Muscle of back (tissue), 13 donors: ENCODE results near the gene ZSCAN1. TPM values are rescaled to one million over a fixed set of nuclear protein-coding genes. Genes with fewer than 3 reads are reported as not detected.
"Not testable (repeated sequence)": the region's sequence is repeated elsewhere in the genome, so short reads cannot be mapped to it uniquely, and the experiment has no call there.

ENCODE experiments used
- DNase-seq, 3 donors: peaks; one replicate each; pipeline versions ENCODE4 v3.0.0 to v3.0.0-alpha.2; 2013
- long read RNA-seq, 9 donors: transcript quantifications; one replicate each; lab custom pipeline, GENCODE V29; 2026
- polyA plus RNA-seq, 10 donors: library from polyadenylated mRNA; unstranded; fragments of 120-200 nt; gene quantifications; one replicate each; pipeline ENCODE4 v1.2.1, GENCODE V29; 2013; ENCODE audit not compliant: insufficient read length in 10 of 10

ZSCAN1 gene
- 1 to 10 TPM in 4 of 10 donors, under 1 TPM in 6; 0.48 to 1.5 (median 0.91) TPM for polyA plus RNA-seq
- long read RNA-seq, donor 1, result 0 reads
- long read RNA-seq, donor 2, result 0 reads
- long read RNA-seq, donor 3, result 0 reads
- long read RNA-seq, donor 4, result 0 reads
- long read RNA-seq, donor 5, result 0 reads
- long read RNA-seq, donor 6, result 0 reads
- long read RNA-seq, donor 7, result 0 reads
- long read RNA-seq, donor 8, result 0 reads
- long read RNA-seq, donor 9, result 0 reads

GRCh38 chr19:58033741-58034476, at the start of gene ZSCAN1:
TSS of gene ZSCAN1 (plus strand) at chr19:58034025. CDS start at chr19:58037837, 3,812 bp downstream.
- DNase-seq, result peak; percentile 86 to 97 (median 96)

- DNase-seq, result no peak
These were observed 41.0 kb upstream of the ZSCAN1 start for GRCh38 chr19:57992841-57993240.

GRCh38 chr19:58000677-58001076, 33.1 kb upstream of the ZSCAN1 start:
- no peak for DNase-seq

GRCh38 chr19:58001895-58002369, 31.9 kb upstream of the ZSCAN1 start:
- peak in 1 of 3 donors; percentile 18 for DNase-seq

GRCh38 chr19:58002384-58003173, 31.2 kb upstream of the ZSCAN1 start, which contains the start of gene ZNF606:
TSS of gene ZNF606 (minus strand) at chr19:58002820. CDS start at chr19:58001319, 1,501 bp downstream.
- DNase-seq, result peak; percentile 89 to 97 (median 92)

- DNase-seq, result no peak
These were observed 30.5 kb upstream of the ZSCAN1 start for GRCh38 chr19:58003174-58003828.

- no peak for DNase-seq
These were observed 26.5 kb upstream of the ZSCAN1 start for GRCh38 chr19:58007285-58007684.

- not testable (repeated sequence) for DNase-seq
These were observed 24.9 kb upstream of the ZSCAN1 start for GRCh38 chr19:58008877-58009276.

- DNase-seq, result no peak
These were observed 24.5 kb upstream of the ZSCAN1 start for GRCh38 chr19:58009301-58009665.

GRCh38 chr19:58009666-58010301, 24.0 kb upstream of the ZSCAN1 start:
- DNase-seq, result peak; percentile 88 to 97 (median 93)

- no peak for DNase-seq
These were observed 23.3 kb upstream of the ZSCAN1 start for GRCh38 chr19:58010507-58010906.

GRCh38 chr19:58014141-58014540, 19.7 kb upstream of the ZSCAN1 start:
- DNase-seq, result no peak

- no peak for DNase-seq
These were observed 13.7 kb upstream of the ZSCAN1 start for GRCh38 chr19:58020129-58020528.

- DNase-seq, result peak; percentile 60 to 89 (median 85)
These were observed 12.1 kb upstream of the ZSCAN1 start for GRCh38 chr19:58021541-58022282.

- DNase-seq, result no peak
These were observed 11.6 kb upstream of the ZSCAN1 start for GRCh38 chr19:58022283-58022660.

GRCh38 chr19:58024661-58025060, 9.2 kb upstream of the ZSCAN1 start:
- no peak for DNase-seq

GRCh38 chr19:58034477-58034793, 610 bp downstream of the ZSCAN1 start:
- DNase-seq, result peak in 1 of 3 donors; percentile 41

GRCh38 chr19:58035863-58036262, 2.0 kb downstream of the ZSCAN1 start:
- DNase-seq, result peak in 1 of 3 donors; percentile 12

- peak in 1 of 3 donors; percentile 36 for DNase-seq
These were observed 4.3 kb downstream of the ZSCAN1 start for GRCh38 chr19:58037927-58038687.

GRCh38 chr19:58038688-58039204, 4.9 kb downstream of the ZSCAN1 start:
- DNase-seq, result peak in 1 of 3 donors; percentile 12
